ENCODE measurements around the gene USPL1.

USPL1 gene

GRCh38 chr13:30685320-30685859 lies 67.7 kb downstream of the USPL1 start:
- Histone ChIP-seq H3K9ac (ENCODE audit: insufficient read length, low read depth) (no peak overlapping the region), H3K27me3 (ENCODE audit: insufficient read depth, insufficient read length) (no peaks in the 10 kb centered on the region), H3K36me3 (ENCODE audit: insufficient read depth, insufficient read length, low read length) (no peaks in the 10 kb centered on the region), H3K4me1 (ENCODE audit: insufficient read depth, insufficient read length) (no peaks in the 10 kb centered on the region), H3K4me3 (ENCODE audit: insufficient read length, low read depth) (no peak overlapping the region), H3K9me3 (ENCODE audit: insufficient read depth, low read length) (no peaks in the 10 kb centered on the region)
- no peak for DNase-seq (ENCODE audit: low read depth, low spot score)
- TF ChIP-seq SUZ12 (IDR thresholded peaks at IDR 0.05; ENCODE audit: extremely low read depth, insufficient read depth, insufficient read length) = no peak
- TF ChIP-seq ZNF274 (IDR thresholded peaks at IDR 0.05; ENCODE audit: low read depth, low read length) = no peak
- TF ChIP-seq YY1 (IDR thresholded peaks at IDR 0.05; ENCODE audit: insufficient read depth, insufficient read length) = no peak

GRCh38 chr13:30685987-30686386 lies 68.3 kb downstream of the USPL1 start:
- Histone ChIP-seq H3K4me1 (ENCODE audit: insufficient read depth, insufficient read length) (no peaks in the 10 kb centered on the region), H3K4me3 (ENCODE audit: insufficient read length, low read depth) (no peak overlapping the region), H3K27me3 (ENCODE audit: insufficient read depth, insufficient read length) (no peaks in the 10 kb centered on the region), H3K9me3 (ENCODE audit: insufficient read depth, low read length) (no peaks in the 10 kb centered on the region), H3K36me3 (ENCODE audit: insufficient read depth, insufficient read length, low read length) (no peaks in the 10 kb centered on the region), H3K9ac (ENCODE audit: insufficient read length, low read depth) (no peak overlapping the region)
- no peak for TF ChIP-seq ZNF274 (IDR thresholded peaks at IDR 0.05; ENCODE audit: low read depth, low read length)
- TF ChIP-seq SUZ12 (IDR thresholded peaks at IDR 0.05; ENCODE audit: extremely low read depth, insufficient read depth, insufficient read length) = no peak
- TF ChIP-seq YY1 (IDR thresholded peaks at IDR 0.05; ENCODE audit: insufficient read depth, insufficient read length) = no peak
- DNase-seq (ENCODE audit: low read depth, low spot score) = no peak

- no peak for TF ChIP-seq YY1 (IDR thresholded peaks at IDR 0.05; ENCODE audit: insufficient read depth, insufficient read length)
- no peak for TF ChIP-seq ZNF274 (IDR thresholded peaks at IDR 0.05; ENCODE audit: low read depth, low read length)
- TF ChIP-seq SUZ12 (IDR thresholded peaks at IDR 0.05; ENCODE audit: extremely low read depth, insufficient read depth, insufficient read length) = no peak
- no peak overlapping the region for H3K4me3 ChIP-seq (ENCODE audit: insufficient read length, low read depth)
- no peaks in the 10 kb centered on the region for H3K9me3 ChIP-seq (ENCODE audit: insufficient read depth, low read length)
- H3K36me3 ChIP-seq (ENCODE audit: insufficient read depth, insufficient read length, low read length) = no peaks in the 10 kb centered on the region
- no peaks in the 10 kb centered on the region for H3K4me1 ChIP-seq (ENCODE audit: insufficient read depth, insufficient read length)
- H3K27me3 ChIP-seq (ENCODE audit: insufficient read depth, insufficient read length) = no peaks in the 10 kb centered on the region
- DNase-seq (ENCODE audit: low read depth, low spot score) = no peak
- H3K9ac ChIP-seq (ENCODE audit: insufficient read length, low read depth) = no peak overlapping the region
Observed at GRCh38 chr13:30687601-30688000, 69.9 kb downstream of the USPL1 start.

GRCh38 chr13:30689752-30690151 lies 72.0 kb downstream of the USPL1 start:
- no peak for DNase-seq (ENCODE audit: low read depth, low spot score)
- Histone ChIP-seq H3K4me1 (ENCODE audit: insufficient read depth, insufficient read length) (no peaks in the 10 kb centered on the region), H3K9ac (ENCODE audit: insufficient read length, low read depth) (no peak overlapping the region), H3K4me3 (ENCODE audit: insufficient read length, low read depth) (no peak overlapping the region), H3K36me3 (ENCODE audit: insufficient read depth, insufficient read length, low read length) (no peaks in the 10 kb centered on the region), H3K9me3 (ENCODE audit: insufficient read depth, low read length) (no peaks in the 10 kb centered on the region), H3K27me3 (ENCODE audit: insufficient read depth, insufficient read length) (no peaks in the 10 kb centered on the region)
- no peak for TF ChIP-seq SUZ12 (IDR thresholded peaks at IDR 0.05; ENCODE audit: extremely low read depth, insufficient read depth, insufficient read length)
- no peak for TF ChIP-seq ZNF274 (IDR thresholded peaks at IDR 0.05; ENCODE audit: low read depth, low read length)
- TF ChIP-seq YY1 (IDR thresholded peaks at IDR 0.05; ENCODE audit: insufficient read depth, insufficient read length) = no peak

- Histone ChIP-seq H3K4me1 (ENCODE audit: insufficient read depth, insufficient read length) (no peaks in the 10 kb centered on the region), H3K36me3 (ENCODE audit: insufficient read depth, insufficient read length, low read length) (no peaks in the 10 kb centered on the region), H3K9ac (ENCODE audit: insufficient read length, low read depth) (no peak overlapping the region), H3K9me3 (ENCODE audit: insufficient read depth, low read length) (no peaks in the 10 kb centered on the region), H3K27me3 (ENCODE audit: insufficient read depth, insufficient read length) (no peaks in the 10 kb centered on the region), H3K4me3 (ENCODE audit: insufficient read length, low read depth) (no peak overlapping the region)
- DNase-seq (ENCODE audit: low read depth, low spot score) = no peak
- TF ChIP-seq ZNF274 (IDR thresholded peaks at IDR 0.05; ENCODE audit: low read depth, low read length) (no peak), YY1 (IDR thresholded peaks at IDR 0.05; ENCODE audit: insufficient read depth, insufficient read length) (no peak), SUZ12 (IDR thresholded peaks at IDR 0.05; ENCODE audit: extremely low read depth, insufficient read depth, insufficient read length) (no peak)
Observed at GRCh38 chr13:30690282-30691188, 72.8 kb downstream of the USPL1 start.

- H3K9me3 ChIP-seq (ENCODE audit: insufficient read depth, low read length) = no peaks in the 10 kb centered on the region
- H3K9ac ChIP-seq (ENCODE audit: insufficient read length, low read depth) = no peak overlapping the region
- H3K4me1 ChIP-seq (ENCODE audit: insufficient read depth, insufficient read length) = no peaks in the 10 kb centered on the region
- no peak for DNase-seq (ENCODE audit: low read depth, low spot score)
- H3K27me3 ChIP-seq (ENCODE audit: insufficient read depth, insufficient read length) = no peaks in the 10 kb centered on the region
- no peak overlapping the region for H3K4me3 ChIP-seq (ENCODE audit: insufficient read length, low read depth)
- no peak for TF ChIP-seq SUZ12 (IDR thresholded peaks at IDR 0.05; ENCODE audit: extremely low read depth, insufficient read depth, insufficient read length)
- TF ChIP-seq YY1 (IDR thresholded peaks at IDR 0.05; ENCODE audit: insufficient read depth, insufficient read length) = no peak
- no peak for TF ChIP-seq ZNF274 (IDR thresholded peaks at IDR 0.05; ENCODE audit: low read depth, low read length)
- H3K36me3 ChIP-seq (ENCODE audit: insufficient read depth, insufficient read length, low read length) = no peaks in the 10 kb centered on the region
Observed at GRCh38 chr13:30692113-30692512, 74.4 kb downstream of the USPL1 start.
